ENCODE results near the gene SLC25A10. TPM values are rescaled to one million over a fixed set of nuclear protein-coding genes. Genes with fewer than 3 reads are reported as not detected.

SLC25A10 gene
- total RNA-seq, 1 experiment from 2014 or later: 46.8 TPM

GRCh38 chr17:81683584-81684441 lies 28.3 kb upstream of the SLC25A10 start, which contains the start of the genes ARL16 and HGS:
TSS of gene ARL16 (minus strand) at chr17:81683797. CDS start at chr17:81683753, 44 bp downstream.
TSS of gene HGS (plus strand) at chr17:81684011. CDS start at chr17:81684067, 56 bp downstream.
- CTCF ChIA-PET: interaction anchor here (0.7 to 1.0 kb wide), 2 partner anchors 10 to 280 kb away, joined by 3 to 5 read pairs; no protein-coding TSS in a partner anchor
- POLR2A ChIA-PET (ENCODE audit: low non-redundant PET): no interaction called here
- intact Hi-C loops (cut with micrococcal nuclease; ENCODE audit: unreplicated experiment): no loop called here
- DNase-seq (ENCODE audit: low spot score): peak; percentile 100
- H3K36me3 ChIP-seq (ENCODE audit: insufficient read depth, low read length, poor library complexity, severe bottlenecking): peaks cover 32% of the 10 kb centered on the region
- TF ChIP-seq CTCF (conservative IDR thresholded peaks at IDR 0.05; ENCODE audit: low read depth, low read length): no peak
- TF ChIP-seq EZH2 (IDR thresholded peaks at IDR 0.05; ENCODE audit: borderline replicate concordance, low read depth, low read length, poor library complexity, severe bottlenecking): no peak
- H3K4me3 ChIP-seq (ENCODE audit: low read depth, low read length, poor library complexity, severe bottlenecking): peak within 1 kb of the TSS; percentile 93
- no peaks in the 10 kb centered on the region for H3K27me3 ChIP-seq (replicated peaks; ENCODE audit: insufficient read depth, low read depth, low read length, poor library complexity)
- no TSS peak for BruUV-seq (replicated peaks)
- H3K27ac ChIP-seq (ENCODE audit: low read depth, low read length, poor library complexity, severe bottlenecking): peak within 1 kb of the TSS; percentile 90
- no peaks in the 10 kb centered on the region for H3K9me3 ChIP-seq (ENCODE audit: low read depth, low read length, poor library complexity, severe bottlenecking)
- H3K4me1 ChIP-seq (ENCODE audit: insufficient read depth, low read length, poor library complexity, severe bottlenecking): peaks cover 25% of the 10 kb centered on the region

DNA sequence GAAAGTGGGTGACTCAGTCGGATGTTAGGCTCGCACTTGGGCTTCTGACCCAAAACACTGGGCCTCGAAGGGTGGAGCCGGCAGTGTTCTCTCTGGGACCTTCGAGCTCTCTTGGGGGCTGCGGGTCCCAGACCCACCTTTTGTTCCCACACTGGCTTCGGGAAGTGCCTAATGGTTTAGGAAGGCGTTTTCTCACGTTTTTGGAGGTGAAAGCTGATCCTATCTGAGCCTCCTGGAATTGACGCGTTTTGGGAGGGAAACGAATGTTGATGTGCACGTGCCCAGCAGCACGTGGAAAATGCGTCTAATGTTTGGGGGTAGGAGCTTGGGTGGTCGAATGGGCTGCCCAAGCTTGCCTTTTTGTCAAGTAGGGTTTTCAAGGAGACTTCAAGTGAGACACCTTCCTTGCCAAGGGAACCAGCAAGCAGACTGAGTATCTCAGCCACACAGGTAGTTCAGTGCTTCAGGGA lies 27.6 kb upstream of the SLC25A10 start:
- peaks cover 36% of the 10 kb centered on the region for H3K36me3 ChIP-seq (ENCODE audit: insufficient read depth, low read length, poor library complexity, severe bottlenecking)
- H3K27me3 ChIP-seq (replicated peaks; ENCODE audit: insufficient read depth, low read depth, low read length, poor library complexity): no peaks in the 10 kb centered on the region
- BruUV-seq (replicated peaks): TSS peak; percentile 71
- intact Hi-C loops (cut with micrococcal nuclease; ENCODE audit: unreplicated experiment): no loop called here
- POLR2A ChIA-PET (ENCODE audit: low non-redundant PET): no interaction called here
- peak overlapping the region; percentile 90 for H3K27ac ChIP-seq (ENCODE audit: low read depth, low read length, poor library complexity, severe bottlenecking)
- peak overlapping the region; percentile 93 for H3K4me3 ChIP-seq (ENCODE audit: low read depth, low read length, poor library complexity, severe bottlenecking)
- peaks cover 25% of the 10 kb centered on the region for H3K4me1 ChIP-seq (ENCODE audit: insufficient read depth, low read length, poor library complexity, severe bottlenecking)
- no peaks in the 10 kb centered on the region for H3K9me3 ChIP-seq (ENCODE audit: low read depth, low read length, poor library complexity, severe bottlenecking)
- DNase-seq (ENCODE audit: low spot score): peak; percentile 41
- CTCF ChIA-PET: no interaction called here
- no peak for TF ChIP-seq CTCF (conservative IDR thresholded peaks at IDR 0.05; ENCODE audit: low read depth, low read length)
- TF ChIP-seq EZH2 (IDR thresholded peaks at IDR 0.05; ENCODE audit: borderline replicate concordance, low read depth, low read length, poor library complexity, severe bottlenecking): no peak

GRCh38 chr17:81685108-81685507 lies 27.0 kb upstream of the SLC25A10 start:
- Histone ChIP-seq H3K9me3 (ENCODE audit: low read depth, low read length, poor library complexity, severe bottlenecking) (no peaks in the 10 kb centered on the region), H3K27ac (ENCODE audit: low read depth, low read length, poor library complexity, severe bottlenecking) (peak overlapping the region; percentile 90), H3K27me3 (replicated peaks; ENCODE audit: insufficient read depth, low read depth, low read length, poor library complexity) (no peaks in the 10 kb centered on the region), H3K4me3 (ENCODE audit: low read depth, low read length, poor library complexity, severe bottlenecking) (peak overlapping the region; percentile 93), H3K36me3 (ENCODE audit: insufficient read depth, low read length, poor library complexity, severe bottlenecking) (peaks cover 42% of the 10 kb centered on the region), H3K4me1 (ENCODE audit: insufficient read depth, low read length, poor library complexity, severe bottlenecking) (peaks cover 25% of the 10 kb centered on the region)
- TF ChIP-seq CTCF (conservative IDR thresholded peaks at IDR 0.05; ENCODE audit: low read depth, low read length) (no peak), EZH2 (IDR thresholded peaks at IDR 0.05; ENCODE audit: borderline replicate concordance, low read depth, low read length, poor library complexity, severe bottlenecking) (no peak)
- no TSS peak for BruUV-seq (replicated peaks)
- intact Hi-C loops (cut with micrococcal nuclease; ENCODE audit: unreplicated experiment): no loop called here
- ChIA-PET POLR2A (ENCODE audit: low non-redundant PET) (no interaction called here), CTCF (no interaction called here)
- DNase-seq (ENCODE audit: low spot score): peak; percentile 31

Measured in A673 (cell line).